ENCODE results near the gene MYO16.

GRCh38 chr13:109158383-109158782 lies 529.0 kb downstream of the MYO16 start:
- no peak for TF ChIP-seq EP300 (IDR thresholded peaks at IDR 0.05)
- TF ChIP-seq, protein P1, sequence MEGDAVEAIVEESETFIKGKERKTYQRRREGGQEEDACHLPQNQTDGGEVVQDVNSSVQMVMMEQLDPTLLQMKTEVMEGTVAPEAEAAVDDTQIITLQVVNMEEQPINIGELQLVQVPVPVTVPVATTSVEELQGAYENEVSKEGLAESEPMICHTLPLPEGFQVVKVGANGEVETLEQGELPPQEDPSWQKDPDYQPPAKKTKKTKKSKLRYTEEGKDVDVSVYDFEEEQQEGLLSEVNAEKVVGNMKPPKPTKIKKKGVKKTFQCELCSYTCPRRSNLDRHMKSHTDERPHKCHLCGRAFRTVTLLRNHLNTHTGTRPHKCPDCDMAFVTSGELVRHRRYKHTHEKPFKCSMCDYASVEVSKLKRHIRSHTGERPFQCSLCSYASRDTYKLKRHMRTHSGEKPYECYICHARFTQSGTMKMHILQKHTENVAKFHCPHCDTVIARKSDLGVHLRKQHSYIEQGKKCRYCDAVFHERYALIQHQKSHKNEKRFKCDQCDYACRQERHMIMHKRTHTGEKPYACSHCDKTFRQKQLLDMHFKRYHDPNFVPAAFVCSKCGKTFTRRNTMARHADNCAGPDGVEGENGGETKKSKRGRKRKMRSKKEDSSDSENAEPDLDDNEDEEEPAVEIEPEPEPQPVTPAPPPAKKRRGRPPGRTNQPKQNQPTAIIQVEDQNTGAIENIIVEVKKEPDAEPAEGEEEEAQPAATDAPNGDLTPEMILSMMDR (IDR thresholded peaks at IDR 0.05): no peak

Measured in tibial nerve (tissue), 4 donors.